GM12878 (cell line): ENCODE measurements around the gene KLC3.

ENCODE experiments used
- ELK1 ChIP-seq: IDR thresholded peaks from 2 replicates; pipeline ENCODE4 v1.6.1; 2012; ENCODE audit warnings: low read depth, low read length, improper control_type of control experiment
- EP300 ChIP-seq, 2 experiments: fragments of 150-350 bp in 1 of 2; IDR thresholded peaks; 2 replicates each; pipeline ENCODE4 v1.6.1; 2011 to 2012; ENCODE audit warnings: low read depth in 2 of 2, low read length in 2 of 2, borderline replicate concordance in 1 of 2, improper control_type of control experiment in 1 of 2, inconsistent platforms in 1 of 2; ENCODE audit not compliant: control insufficient read depth in 1 of 2
- KLF5 ChIP-seq: fragments of 450-650 bp; IDR thresholded peaks from 2 replicates; pipeline ENCODE4 v1.6.1; 2014; ENCODE audit warnings: mild to moderate bottlenecking; ENCODE audit not compliant: partially characterized antibody
- MXI1 ChIP-seq: fragments of 150-350 bp; IDR thresholded peaks from 2 replicates; pipeline ENCODE4 v1.6.1; 2011; ENCODE audit warnings: low read depth, mild to moderate bottlenecking, inconsistent platforms, low read length, improper control_type of control experiment
- POLR2AphosphoS5 ChIP-seq: IDR thresholded peaks from 2 replicates; pipeline ENCODE4 v1.6.1; 2011; ENCODE audit warnings: mild to moderate bottlenecking, low read length, inconsistent platforms
- PRDM15 ChIP-seq: fragments of 450-650 bp; formaldehyde crosslinking; IDR thresholded peaks from 2 replicates; pipeline ENCODE4 v1.4.0; 2020; ENCODE audit warnings: mild to moderate bottlenecking, moderate library complexity
- RAD21 ChIP-seq: IDR thresholded peaks from 2 replicates; pipeline ENCODE4 v1.6.1; 2011; ENCODE audit warnings: mild to moderate bottlenecking, low read depth, low read length, moderate library complexity; ENCODE audit not compliant: insufficient read depth
- REST ChIP-seq: IDR thresholded peaks from 2 replicates; pipeline ENCODE4 v1.6.1; 2012; ENCODE audit warnings: mild to moderate bottlenecking, low read depth, low read length
- SMC3 ChIP-seq: IDR thresholded peaks from 2 replicates; pipeline ENCODE4 v1.6.1; 2011; ENCODE audit warnings: low read length, improper control_type of control experiment, borderline replicate concordance
- SP1 ChIP-seq: IDR thresholded peaks from one replicate; pipeline ENCODE4 v1.6.1; 2011; ENCODE audit warnings: low read depth, low read length
- YY1 ChIP-seq: IDR thresholded peaks from 2 replicates; pipeline ENCODE4 v1.6.1; 2011; ENCODE audit warnings: low read depth, mild to moderate bottlenecking, low read length

GRCh38 chr19:45333609-45334303, 6.8 kb upstream of the KLC3 start:
- no peak for TF ChIP-seq PRDM15 (CRISPR knock-in tag)
- TF ChIP-seq YY1, result no peak
- no peak for TF ChIP-seq MXI1
- no peak for TF ChIP-seq REST
- TF ChIP-seq ELK1, result no peak
- no peak for TF ChIP-seq SMC3
- TF ChIP-seq RAD21, result no peak
- TF ChIP-seq EP300 (IDR thresholded peaks at IDR 0.05; ENCODE audit: borderline replicate concordance in 1 of 2, control insufficient read depth in 1 of 2, low read depth in 2 of 2, low read length in 2 of 2), result no peak
- no peak for TF ChIP-seq SP1
- TF ChIP-seq POLR2AphosphoS5, result no peak
- TF ChIP-seq KLF5, result no peak
